HL-60 (cell line): ENCODE data around the gene TMED4.

Experiments
- CTCF ChIP-seq: IDR thresholded peaks from one replicate; pipeline ENCODE4 v1.5.1; 2011; ENCODE audit warnings: low read length, control low read depth, inconsistent platforms; ENCODE audit not compliant: insufficient read depth
- GABPA ChIP-seq: IDR thresholded peaks from 2 replicates; pipeline ENCODE4 v1.6.1; 2012; ENCODE audit warnings: low read depth
- POLR2AphosphoS5 ChIP-seq: IDR thresholded peaks from 2 replicates; pipeline ENCODE4 v1.6.1; 2012; ENCODE audit warnings: low read depth
- REST ChIP-seq: IDR thresholded peaks from 2 replicates; pipeline ENCODE4 v1.6.1; 2012; ENCODE audit warnings: low read depth; ENCODE audit not compliant: insufficient replicate concordance
- SPI1 ChIP-seq: IDR thresholded peaks from 2 replicates; pipeline ENCODE4 v1.6.1; 2012; ENCODE audit warnings: low read depth, mild to moderate bottlenecking, borderline replicate concordance

GRCh38 chr7:44561481-44561880 is 20.6 kb downstream of the TMED4 start:
- TF ChIP-seq CTCF (no peak), POLR2AphosphoS5 (no peak), REST (no peak), GABPA (no peak), SPI1 (no peak)
